NCI-H1417 (cell line): ENCODE data around the gene RAPGEF2.

Experiments
- DNase-seq, 3 experiments: peaks; one replicate each; lab custom pipeline; 2025; lab: John Stamatoyannopoulos, UW

RAPGEF2 gene

DNA sequence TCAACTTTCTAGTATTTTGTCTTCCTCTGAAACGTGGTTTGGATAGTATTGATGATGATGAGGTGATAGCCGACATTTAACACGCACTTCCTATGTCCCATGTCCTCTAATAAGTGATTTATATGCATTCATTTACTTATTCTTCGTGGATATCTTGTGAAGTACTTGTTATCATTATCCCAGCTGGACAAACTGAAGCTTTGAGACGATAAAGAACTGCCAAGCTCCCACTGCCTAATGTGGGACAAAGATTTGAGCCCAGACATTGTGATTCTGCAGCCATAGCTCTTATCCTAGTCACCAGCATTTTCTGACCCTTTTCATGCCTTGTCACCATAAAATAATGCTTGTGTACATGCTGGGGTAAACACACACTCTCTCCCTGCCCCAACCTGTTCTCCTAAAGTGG, 92.5 kb downstream of the RAPGEF2 start:
- DNase-seq, result peak in 1 of 3 experiments; percentile 38

DNA sequence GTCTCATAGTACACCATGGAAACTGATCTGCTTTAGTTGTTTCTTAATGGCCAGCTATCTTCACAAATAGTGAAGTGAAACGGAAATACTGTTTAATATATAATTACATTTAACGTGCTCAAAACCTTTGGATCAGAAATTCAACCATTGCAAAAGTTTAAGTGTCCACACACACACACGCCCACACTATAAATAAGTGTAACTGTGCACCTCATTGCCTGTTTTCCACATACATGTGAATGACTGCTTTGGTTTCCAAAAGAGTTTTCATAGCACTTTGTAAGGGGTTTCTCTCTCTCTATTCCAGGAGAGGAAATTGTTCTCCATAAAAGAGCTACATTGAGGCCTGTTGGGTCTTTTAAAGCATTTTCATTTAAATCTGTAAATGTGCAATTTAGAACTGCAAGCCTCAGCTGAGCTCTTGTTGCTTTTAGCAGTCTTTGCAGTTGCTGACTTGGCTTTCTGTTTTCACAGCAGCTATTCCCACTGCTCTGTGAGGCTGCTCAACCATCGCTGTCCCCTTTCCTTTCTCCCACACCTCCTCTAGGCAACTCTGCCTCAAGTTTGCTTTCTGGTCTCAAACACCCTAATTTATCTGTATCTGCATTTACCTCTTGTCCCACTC, 94.5 kb downstream of the RAPGEF2 start:
- DNase-seq, result no peak

DNA sequence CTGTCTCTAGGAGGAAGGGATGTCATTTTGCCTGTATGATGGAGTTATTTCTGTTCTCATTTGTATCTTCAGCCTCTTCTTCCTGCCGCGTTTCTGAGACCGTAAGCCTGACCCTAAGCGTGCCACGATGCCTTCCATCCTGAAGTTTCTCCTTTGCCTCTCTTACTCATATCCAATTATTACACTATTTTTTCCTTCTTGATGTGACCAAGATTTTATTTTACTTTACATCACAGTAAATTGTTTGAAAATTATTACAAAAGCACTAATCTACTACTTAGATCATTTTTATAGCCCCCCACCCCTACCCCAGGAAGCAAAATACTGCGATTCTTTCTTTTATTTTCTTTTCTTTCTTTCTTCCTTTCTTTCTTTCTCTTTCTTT, 95.0 kb downstream of the RAPGEF2 start:
- no peak for DNase-seq

- DNase-seq, result no peak
Measured at GRCh38 chr4:159199826-159200225, 96.9 kb downstream of the RAPGEF2 start.

DNA sequence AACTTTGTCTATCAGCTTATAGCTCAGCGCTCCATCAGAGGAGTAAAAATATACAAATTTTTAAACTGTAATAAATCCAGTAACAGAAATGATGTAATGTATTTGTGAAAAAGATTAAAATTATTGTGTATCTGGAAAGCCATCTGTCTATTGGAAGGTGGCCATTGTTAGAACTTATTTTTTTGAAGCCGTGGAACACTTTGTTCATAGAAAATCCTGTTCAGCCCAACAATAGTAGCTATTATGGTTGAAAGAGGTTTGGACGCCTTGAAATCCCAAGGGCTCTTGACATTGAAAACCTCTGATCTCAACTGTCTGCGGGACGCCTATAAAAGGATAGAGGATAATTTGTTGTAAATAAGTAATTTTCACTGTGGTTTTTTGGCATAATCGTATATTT, 98.3 kb downstream of the RAPGEF2 start:
- peak in 2 of 3 experiments; percentile 8 to 39 for DNase-seq

GRCh38 chr4:159204566-159204965, 101.7 kb downstream of the RAPGEF2 start:
- peak in 1 of 3 experiments; percentile 42 for DNase-seq

DNA sequence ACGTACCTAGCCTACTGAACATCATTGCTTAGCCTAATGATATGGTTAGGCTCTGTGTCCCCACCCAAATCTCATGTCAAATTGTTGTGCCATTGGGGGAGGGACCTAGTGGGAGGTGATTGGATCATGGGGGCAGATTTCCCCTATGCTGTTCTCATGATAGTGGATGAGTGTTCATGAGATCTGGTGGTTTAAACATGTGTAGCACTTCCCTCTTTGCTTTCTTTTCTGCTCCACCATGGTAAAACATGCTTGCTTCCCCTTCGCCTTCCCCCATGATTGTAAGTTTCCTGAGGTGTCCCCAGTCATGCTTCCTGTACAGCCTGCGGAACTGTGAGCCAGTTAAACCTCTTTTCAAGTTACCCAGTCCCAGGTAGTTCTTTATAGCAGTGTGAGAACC, 102.6 kb downstream of the RAPGEF2 start:
- no peak for DNase-seq

GRCh38 chr4:159206427-159206871, 103.6 kb downstream of the RAPGEF2 start:
- no peak for DNase-seq

DNA sequence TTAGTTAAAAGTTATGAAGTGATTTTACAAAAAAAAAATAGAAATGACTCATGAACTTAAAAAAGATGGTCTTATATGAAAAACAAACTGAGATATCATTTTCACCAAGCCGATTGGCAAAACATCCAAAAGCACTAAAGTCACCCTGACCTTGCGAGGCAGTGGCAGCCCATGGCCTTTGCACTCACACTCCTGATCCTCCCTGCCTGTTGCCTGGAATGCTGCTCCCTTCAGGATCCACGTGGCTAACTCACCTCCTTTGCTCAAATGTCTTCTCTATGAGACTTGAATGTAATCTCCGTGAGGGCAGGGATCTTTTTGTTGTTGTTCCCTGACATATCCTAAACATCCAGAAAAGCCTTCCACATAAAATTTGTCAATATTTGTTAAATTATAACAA, 106.4 kb downstream of the RAPGEF2 start:
- no peak for DNase-seq

GRCh38 chr4:159210975-159211374, 108.1 kb downstream of the RAPGEF2 start:
- no peak for DNase-seq

DNA sequence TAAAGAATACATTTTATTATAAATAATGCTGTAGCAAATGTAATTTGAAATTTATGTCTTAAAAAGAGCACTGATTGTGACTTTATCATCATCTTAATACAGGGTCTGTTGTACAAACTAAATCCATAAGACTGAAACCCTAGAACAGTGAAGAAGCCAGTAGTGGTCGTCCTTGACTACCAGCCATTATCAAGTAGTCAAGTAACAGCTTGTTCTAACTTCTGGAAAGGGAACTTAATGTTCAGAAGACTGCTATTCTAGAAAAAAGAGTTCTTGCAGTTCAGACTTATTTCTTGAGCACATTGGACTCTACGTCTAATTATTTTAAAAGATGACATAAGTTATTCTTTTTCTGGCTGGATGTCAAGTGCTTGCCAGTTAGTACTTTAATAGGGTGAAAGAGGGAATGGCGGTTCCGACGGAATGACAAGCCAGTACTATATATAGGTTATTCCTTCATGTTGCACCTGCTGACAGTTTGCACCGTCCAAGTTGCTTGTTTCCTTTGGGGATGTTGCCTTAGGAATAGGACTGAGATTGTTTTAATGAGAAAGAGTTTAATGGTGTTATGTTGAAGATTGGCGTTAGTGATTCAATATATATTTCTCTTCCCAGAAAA, 109.9 kb downstream of the RAPGEF2 start:
- DNase-seq, result no peak

DNA sequence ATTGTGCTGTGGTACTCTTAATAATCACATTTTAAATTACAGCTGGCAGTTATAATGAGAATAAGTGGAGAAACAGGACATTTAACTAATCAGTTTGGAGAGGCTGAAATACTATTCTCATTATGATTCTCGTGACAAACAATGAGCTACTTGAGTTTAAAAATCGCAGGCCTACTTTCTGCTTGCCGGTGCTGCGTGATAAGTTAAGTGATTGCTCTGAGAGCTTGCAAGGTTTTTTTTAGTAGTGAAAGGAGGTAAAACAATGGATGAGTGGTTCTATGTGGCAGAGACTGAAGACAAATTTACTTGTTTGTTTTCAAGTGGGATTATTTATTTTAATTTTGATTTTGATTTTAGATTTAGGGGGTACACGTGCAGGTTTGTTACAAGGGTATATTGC, 114.0 kb downstream of the RAPGEF2 start:
- peak in 1 of 3 experiments; percentile 34 for DNase-seq

DNA sequence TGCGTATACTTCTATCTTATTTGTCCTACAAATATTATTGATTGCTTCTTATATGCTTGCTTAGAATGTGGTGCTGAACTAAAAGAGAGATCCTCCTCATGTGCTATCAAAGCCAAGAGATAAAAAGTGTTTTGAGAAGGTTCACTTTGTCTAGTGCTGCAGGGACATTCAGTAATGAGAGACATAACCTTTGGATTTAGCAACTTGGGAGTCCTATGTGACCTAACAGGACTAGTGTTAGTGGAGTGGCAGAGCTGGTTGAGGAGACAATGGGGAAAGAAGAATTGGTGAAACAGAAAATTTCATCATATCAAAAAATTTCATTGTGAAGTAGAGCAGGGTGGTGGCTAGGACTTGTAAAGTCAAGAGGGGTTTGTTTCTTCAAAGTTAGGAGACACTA, 117.0 kb downstream of the RAPGEF2 start:
- no peak for DNase-seq

- no peak for DNase-seq
Measured at GRCh38 chr4:159220353-159220752, 117.5 kb downstream of the RAPGEF2 start.

- no peak for DNase-seq
Measured at GRCh38 chr4:159221280-159221679, 118.4 kb downstream of the RAPGEF2 start.

DNA sequence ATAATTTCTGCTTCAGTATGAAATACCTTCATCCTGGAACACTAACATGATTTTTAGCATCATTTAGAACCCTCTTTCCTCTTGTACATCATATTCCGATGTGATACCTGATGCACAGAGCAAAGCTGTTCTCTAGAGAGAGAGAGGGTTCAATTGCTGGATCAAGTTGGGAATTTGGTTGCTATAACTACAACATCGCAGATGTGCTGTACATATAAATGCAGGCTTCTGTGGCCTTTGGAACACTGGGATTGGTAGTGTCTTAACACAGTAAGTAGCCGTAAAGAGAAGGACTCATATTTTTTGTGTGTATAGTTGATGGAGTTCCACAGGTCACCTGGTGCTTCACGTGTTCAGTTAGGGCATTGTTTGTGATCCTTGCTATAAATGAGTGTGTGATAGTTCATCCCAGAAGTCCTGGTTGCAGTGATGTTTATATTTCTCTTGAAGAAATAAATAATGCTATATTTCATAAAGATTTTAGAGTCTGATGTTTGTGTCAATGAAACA, 119.2 kb downstream of the RAPGEF2 start:
- DNase-seq, result no peak

- no peak for DNase-seq
Measured at GRCh38 chr4:159224408-159224807, 121.5 kb downstream of the RAPGEF2 start.

- peak in 1 of 3 experiments; percentile 13 for DNase-seq
Measured at GRCh38 chr4:159227378-159227777, 124.5 kb downstream of the RAPGEF2 start.

GRCh38 chr4:159227984-159228383, 125.1 kb downstream of the RAPGEF2 start:
- peak in 1 of 3 experiments; percentile 6 for DNase-seq

GRCh38 chr4:159229164-159229563, 126.3 kb downstream of the RAPGEF2 start:
- no peak for DNase-seq

DNA sequence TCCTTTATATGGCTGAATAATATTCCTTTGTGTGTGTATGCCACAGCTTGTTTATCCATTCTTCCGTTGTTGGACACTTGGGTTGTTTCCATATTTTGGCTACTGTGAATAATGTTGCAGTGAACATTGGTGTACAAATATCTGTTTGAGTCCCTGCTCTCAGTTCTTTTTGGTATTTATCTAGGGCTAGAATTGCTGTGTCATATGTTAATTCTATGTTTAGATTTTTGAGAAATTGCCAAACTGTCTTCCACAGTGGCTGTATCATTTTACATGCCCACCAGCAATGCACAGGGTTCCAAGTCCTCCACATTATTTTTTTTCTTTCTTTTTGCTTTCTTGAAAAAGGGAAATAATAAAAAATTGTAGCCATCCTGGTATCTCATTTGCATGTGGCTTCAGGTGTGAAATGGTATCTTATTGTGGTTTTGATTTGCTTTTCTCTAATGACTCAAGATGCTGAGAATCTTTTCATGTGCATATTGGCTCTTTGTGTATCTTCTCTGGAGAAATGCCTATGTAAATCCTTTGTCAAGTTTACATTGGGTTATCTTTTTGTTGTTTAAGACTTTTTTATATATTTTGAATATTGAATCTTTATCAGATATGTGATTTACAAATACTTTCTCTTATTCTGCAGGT, 129.7 kb downstream of the RAPGEF2 start:
- no peak for DNase-seq

DNA sequence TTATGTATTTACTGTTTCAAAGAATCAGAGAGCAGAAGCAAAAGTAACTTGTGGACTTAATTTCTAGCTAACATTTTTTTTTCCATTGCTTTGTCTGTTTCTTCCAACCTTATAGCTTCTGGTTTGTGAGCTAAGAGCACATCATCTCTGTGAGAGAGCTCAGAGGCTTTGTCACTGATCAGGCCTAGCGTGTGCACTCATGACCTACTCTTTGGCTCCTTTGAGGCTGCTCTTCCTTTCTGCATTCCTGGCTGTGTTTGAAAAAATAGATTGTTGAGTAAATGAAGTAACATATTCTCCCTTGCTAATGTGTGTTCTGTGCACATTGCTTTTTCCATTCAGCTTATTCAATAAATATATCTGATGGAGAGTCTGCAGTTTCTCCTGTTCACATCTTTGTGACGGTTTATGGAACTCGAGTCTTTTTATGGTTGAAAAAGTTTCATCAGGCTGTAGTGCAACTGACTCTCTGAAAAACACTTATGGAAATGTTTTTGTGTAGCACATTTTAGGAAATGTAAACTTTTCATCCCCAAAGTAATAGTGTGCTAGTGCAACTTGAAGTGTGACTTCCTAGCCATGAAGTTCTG, 133.0 kb downstream of the RAPGEF2 start:
- DNase-seq, result no peak

- DNase-seq, result no peak
Measured at GRCh38 chr4:159237975-159238374, 135.1 kb downstream of the RAPGEF2 start.
